ENCODE data around the gene MRPL23.

Gene MRPL23

DNA sequence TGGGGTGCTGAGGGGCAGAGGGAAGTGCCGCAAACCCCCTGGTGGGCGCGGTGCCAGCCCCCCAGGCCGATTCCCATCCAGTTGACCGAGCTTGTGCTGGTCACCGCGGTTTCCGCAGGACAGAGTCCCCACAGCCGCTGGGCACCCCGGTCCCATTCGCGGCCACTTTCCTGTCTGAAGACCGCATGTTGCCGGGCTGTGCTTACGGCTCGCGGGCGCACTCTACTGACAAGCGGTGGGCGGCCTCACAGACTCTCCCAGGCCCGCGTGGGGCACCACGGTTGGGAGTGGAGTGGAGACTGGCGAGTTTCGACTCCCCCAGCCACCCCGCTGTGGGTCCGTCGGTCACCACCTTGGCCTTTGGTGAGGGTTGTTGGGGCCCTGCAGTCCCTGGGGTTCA lies 51.2 kb downstream of the MRPL23 start:
- no peak for DNase-seq

DNA sequence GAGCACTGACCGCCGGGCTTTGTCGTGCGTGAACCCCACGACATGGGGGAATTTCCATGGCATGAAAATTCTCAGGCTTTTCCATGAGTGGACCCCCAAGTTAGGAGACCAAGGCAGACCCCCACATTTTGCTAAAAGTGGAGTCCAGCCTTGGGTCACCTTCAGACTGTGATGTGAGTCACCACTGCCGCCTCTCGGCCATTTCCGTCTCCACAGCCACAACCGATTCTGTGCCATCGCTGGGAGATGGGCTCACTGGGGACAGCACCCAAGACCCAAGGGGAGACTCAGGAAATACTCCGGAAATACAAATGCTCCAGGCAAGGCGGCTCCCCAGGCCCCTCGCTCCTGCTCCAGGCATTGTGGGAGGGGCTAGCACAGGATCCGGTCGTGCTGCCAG lies 51.7 kb downstream of the MRPL23 start:
- DNase-seq: no peak

DNA sequence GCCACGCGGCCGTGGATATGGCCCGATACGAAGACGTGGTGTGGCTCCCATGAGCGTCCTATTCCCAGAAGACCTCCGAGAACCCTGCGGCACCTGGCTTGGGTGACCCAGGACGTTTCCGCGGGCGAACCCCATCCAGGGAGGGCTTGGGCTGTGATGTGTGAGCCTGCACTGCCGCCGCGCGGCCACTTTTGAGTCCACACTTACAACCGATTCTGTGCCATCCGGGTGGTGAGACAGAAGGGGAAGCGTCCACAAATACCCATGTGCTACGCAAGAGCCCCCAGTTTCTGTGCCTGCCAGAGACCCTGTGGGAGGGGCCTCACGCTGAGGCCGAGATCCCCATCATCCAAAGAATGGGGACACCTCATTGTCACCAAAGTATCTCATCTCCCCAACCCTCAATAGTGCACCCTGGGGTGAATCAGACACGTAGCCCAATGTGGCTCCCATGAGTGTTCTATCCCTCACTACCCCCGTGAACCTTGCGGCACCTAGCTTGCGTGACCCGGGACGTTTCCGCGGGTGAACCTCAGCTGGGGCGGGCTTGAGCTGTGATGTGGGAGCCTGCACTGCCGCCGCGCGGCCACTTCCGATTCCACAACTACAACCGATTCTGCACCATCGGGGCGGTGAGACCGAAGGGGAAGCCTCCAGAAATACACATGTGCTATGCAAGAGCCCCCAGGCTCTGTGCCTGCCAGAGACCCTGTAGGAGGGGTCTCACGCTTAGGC lies 55.1 kb downstream of the MRPL23 start:
- no peak for DNase-seq

DNA sequence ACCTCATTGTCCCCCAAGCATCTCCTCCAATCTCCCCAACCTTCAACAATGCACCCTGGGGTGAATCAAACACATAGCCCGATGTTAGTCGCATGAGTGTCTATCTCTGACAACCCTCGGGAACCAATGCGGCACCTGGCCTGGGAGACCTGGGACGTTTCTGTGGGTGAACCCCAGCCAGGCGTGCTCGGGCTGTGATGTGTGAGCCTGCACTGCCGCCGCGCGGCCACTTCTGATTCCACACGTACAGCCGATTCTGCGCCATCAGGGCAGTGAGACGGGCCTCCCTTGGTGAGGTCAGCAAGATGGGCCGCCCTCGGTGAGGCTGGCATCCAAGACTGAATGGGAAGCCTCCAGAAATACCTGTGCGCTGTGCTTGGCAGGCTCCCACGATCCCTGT lies 55.7 kb downstream of the MRPL23 start:
- no peak for DNase-seq

DNA sequence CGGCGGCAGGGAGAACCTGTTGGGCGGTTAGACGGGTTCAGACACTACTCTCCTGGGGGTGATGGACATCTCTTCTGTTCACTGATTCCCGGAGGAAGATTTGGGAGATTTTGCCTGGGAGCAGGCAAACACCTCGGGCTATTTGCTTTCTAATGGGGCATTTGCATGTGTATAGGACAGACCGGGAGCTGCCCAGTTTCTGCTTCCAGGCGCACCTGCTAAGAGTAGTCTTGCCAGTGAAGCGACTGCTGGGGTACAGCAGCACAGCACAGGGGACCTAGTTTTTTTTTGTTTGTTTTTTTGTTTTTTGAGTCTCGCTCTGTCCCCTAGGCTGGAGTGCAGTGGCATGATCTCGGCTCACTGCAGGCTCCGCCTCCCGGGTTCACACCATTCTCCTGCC lies 57.3 kb downstream of the MRPL23 start:
- no peak for DNase-seq

Data from suppressor macrophage (primary cell).